Measurements from ENCODE around the gene CEP112.

GRCh38 chr17:65942592-65942991 is 249.3 kb downstream of the CEP112 start:
- TF ChIP-seq CTCF (IDR thresholded peaks at IDR 0.05) (no peak), EP300 (IDR thresholded peaks at IDR 0.05; ENCODE audit: low read depth) (no peak)
